PC-3 (cell line): ENCODE data around the gene ACOT13. TPM values are rescaled to one million over a fixed set of nuclear protein-coding genes. Genes with fewer than 3 reads are reported as not detected.
"Not testable (repeated sequence)": the region's sequence is repeated elsewhere in the genome, so short reads cannot be mapped to it uniquely, and the experiment has no call there.

ENCODE experiments used
- ATAC-seq: fragments of 200-7000 bp; cut with Tn5 transposase; 2 replicates; pipeline ENCODE4 v1.9.1; 2020; ENCODE audit warnings: mild to moderate bottlenecking, moderate library complexity
- BruUV-seq: library from RNA; stranded (reverse); fragments of 400-500 nt; replicated peaks from 2 replicates; lab custom pipeline; 2021; lab: Mats Ljungman, UMichigan
- CTCF ChIA-PET: fragments of 300-600 bp; sonication (Branson Sonifier 250); formaldehyde crosslinking; loops from one replicate; lab custom pipeline; 2022; ENCODE audit warnings: antibody characterized with exemption; lab: Charles Lee
- POLR2A ChIA-PET: fragments of 300-600 bp; sonication (Branson Sonifier 250); formaldehyde crosslinking; loops from one replicate; lab custom pipeline; 2022; ENCODE audit warnings: antibody characterized with exemption; ENCODE audit not compliant: unreplicated experiment; lab: Charles Lee
- DNase-seq: peaks from one replicate; pipeline ENCODE4 v3.0.0-alpha.2; 2015
- H2AFZ ChIP-seq: fragments of 300-600 bp; sonication (generic); 2 replicates; pipeline ENCODE4 v1.6.0; 2016; ENCODE audit warnings: antibody characterized with exemption, low read length
- H3F3A ChIP-seq: fragments of 300-600 bp; sonication (generic); one replicate; pipeline ENCODE4 v1.6.0; 2017; ENCODE audit warnings: antibody characterized with exemption, low read length, control low read depth, mild to moderate bottlenecking; ENCODE audit not compliant: unreplicated experiment
- H3K27ac ChIP-seq: fragments of 300-600 bp; sonication (generic); 2 replicates; pipeline ENCODE4 v1.5.1; 2016; ENCODE audit warnings: mild to moderate bottlenecking, low read length
- H3K27me3 ChIP-seq: fragments of 300-600 bp; sonication (generic); 2 replicates; pipeline ENCODE4 v1.6.1; 2016; ENCODE audit warnings: low read length, mixed read lengths
- H3K36me3 ChIP-seq: fragments of 300-600 bp; sonication (generic); 2 replicates; pipeline ENCODE4 v1.6.1; 2016; ENCODE audit warnings: low read depth, mixed run types, low read length, mixed read lengths
- H3K4me1 ChIP-seq: fragments of 300-600 bp; sonication (generic); 2 replicates; pipeline ENCODE4 v1.5.1; 2016; ENCODE audit warnings: low read length; ENCODE audit not compliant: insufficient read depth
- H3K4me2 ChIP-seq: fragments of 300-600 bp; sonication (generic); 2 replicates; pipeline ENCODE4 v1.6.0; 2016; ENCODE audit warnings: low read length
- H3K4me3 ChIP-seq: fragments of 300-600 bp; sonication (generic); 2 replicates; pipeline ENCODE4 v1.5.1; 2016; ENCODE audit warnings: mild to moderate bottlenecking, low read length, mixed read lengths
- H3K79me2 ChIP-seq: fragments of 300-600 bp; sonication (generic); 2 replicates; pipeline ENCODE4 v1.6.1; 2017; ENCODE audit warnings: low read length, mixed read lengths
- H3K9ac ChIP-seq: fragments of 300-600 bp; sonication (generic); 2 replicates; pipeline ENCODE4 v1.6.0; 2016; ENCODE audit warnings: mild to moderate bottlenecking, low read length
- H3K9me2 ChIP-seq: fragments of 300-600 bp; sonication (generic); replicated peaks from 2 replicates; pipeline ENCODE4 v1.6.1; 2016; ENCODE audit warnings: mixed run types, low read length, mixed read lengths
- H3K9me3 ChIP-seq: fragments of 300-600 bp; sonication (generic); 2 replicates; pipeline ENCODE4 v1.6.1; 2016; ENCODE audit warnings: low read length, mixed read lengths
- H4K20me1 ChIP-seq: fragments of 300-600 bp; sonication (generic); 2 replicates; pipeline ENCODE4 v1.6.1; 2016; ENCODE audit warnings: low read length, mixed read lengths
- EZH2 ChIP-seq: fragments of 300-600 bp; sonication (generic); IDR thresholded peaks from one replicate; pipeline ENCODE4 v1.6.1; 2017; ENCODE audit warnings: antibody characterized with exemption, mild to moderate bottlenecking, low read length; ENCODE audit not compliant: unreplicated experiment
- EZH2phosphoT487 ChIP-seq: fragments of 300-600 bp; sonication (generic); IDR thresholded peaks from 2 replicates; pipeline ENCODE4 v1.6.1; 2018; ENCODE audit warnings: mild to moderate bottlenecking, antibody characterized with exemption, low read length, borderline replicate concordance
- intact Hi-C: fragments of 100-400 bp; cut with micrococcal nuclease; formaldehyde crosslinking; loops from 2 replicates; pipeline ENCODE4 v1.9.0; 2023
- total RNA-seq: library from RNA; depleted of rRNA; stranded (reverse); fragments of >200 nt; gene quantifications from 2 replicates; pipeline ENCODE4 v1.2.3, GENCODE V29; 2014
- TF ChIP-seq, protein P1 (sequence below): fragments of 300-600 bp; sonication (generic); conservative IDR thresholded peaks from 2 replicates; pipeline ENCODE4 v1.5.1; 2017; ENCODE audit warnings: antibody characterized with exemption, low read depth, mild to moderate bottlenecking, low read length

Gene ACOT13
- total RNA-seq, 1 experiment from 2014 or later = 13.5 TPM

- BruUV-seq = no TSS peak
- Histone ChIP-seq H3K9me3 (no peaks in the 10 kb centered on the region), H3K4me2 (no peak overlapping the region), H3K27ac (no peak overlapping the region), H3K4me3 (no peak overlapping the region), H3K27me3 (no peaks in the 10 kb centered on the region), H3F3A (no peaks in the 10 kb centered on the region), H3K9ac (no peak overlapping the region), H3K79me2 (no peaks in the 10 kb centered on the region), H4K20me1 (no peaks in the 10 kb centered on the region), H2AFZ (no peak overlapping the region), H3K36me3 (no peaks in the 10 kb centered on the region), H3K4me1 (no peaks in the 10 kb centered on the region), H3K9me2 (no peaks in the 10 kb centered on the region)
- CTCF ChIA-PET = no interaction called here
- ATAC-seq = no peak
- DNase-seq = no peak
- intact Hi-C loops = loop anchor here (2.0 kb wide), 1 partner anchor 73 kb away; no protein-coding TSS in a partner anchor
- TF ChIP-seq EZH2 (no peak), EZH2phosphoT487 (no peak)
- TF ChIP-seq, protein P1, sequence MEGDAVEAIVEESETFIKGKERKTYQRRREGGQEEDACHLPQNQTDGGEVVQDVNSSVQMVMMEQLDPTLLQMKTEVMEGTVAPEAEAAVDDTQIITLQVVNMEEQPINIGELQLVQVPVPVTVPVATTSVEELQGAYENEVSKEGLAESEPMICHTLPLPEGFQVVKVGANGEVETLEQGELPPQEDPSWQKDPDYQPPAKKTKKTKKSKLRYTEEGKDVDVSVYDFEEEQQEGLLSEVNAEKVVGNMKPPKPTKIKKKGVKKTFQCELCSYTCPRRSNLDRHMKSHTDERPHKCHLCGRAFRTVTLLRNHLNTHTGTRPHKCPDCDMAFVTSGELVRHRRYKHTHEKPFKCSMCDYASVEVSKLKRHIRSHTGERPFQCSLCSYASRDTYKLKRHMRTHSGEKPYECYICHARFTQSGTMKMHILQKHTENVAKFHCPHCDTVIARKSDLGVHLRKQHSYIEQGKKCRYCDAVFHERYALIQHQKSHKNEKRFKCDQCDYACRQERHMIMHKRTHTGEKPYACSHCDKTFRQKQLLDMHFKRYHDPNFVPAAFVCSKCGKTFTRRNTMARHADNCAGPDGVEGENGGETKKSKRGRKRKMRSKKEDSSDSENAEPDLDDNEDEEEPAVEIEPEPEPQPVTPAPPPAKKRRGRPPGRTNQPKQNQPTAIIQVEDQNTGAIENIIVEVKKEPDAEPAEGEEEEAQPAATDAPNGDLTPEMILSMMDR = no peak
- POLR2A ChIA-PET = no interaction called here
Observed at GRCh38 chr6:24694198-24694597, 27.3 kb downstream of the ACOT13 start.

GRCh38 chr6:24695635-24696034 is 28.8 kb downstream of the ACOT13 start:
- TF ChIP-seq, protein P1 = peak; percentile 63
- BruUV-seq, H3K79me2 ChIP-seq, CTCF ChIA-PET, H3K27ac ChIP-seq, H3K27me3 ChIP-seq, H4K20me1 ChIP-seq, H3K4me1 ChIP-seq, H2AFZ ChIP-seq, H3F3A ChIP-seq, H3K9me2 ChIP-seq, H3K4me3 ChIP-seq, H3K36me3 ChIP-seq, H3K4me2 ChIP-seq, H3K9me3 ChIP-seq, POLR2A ChIA-PET, H3K9ac ChIP-seq: not testable (repeated sequence)
- intact Hi-C loops = loop anchor here (1.0 to 5.0 kb wide), 5 partner anchors 71 to 413 kb away; no protein-coding TSS in a partner anchor
- peak; percentile 94 for ATAC-seq
- peak; percentile 72 for DNase-seq

- POLR2A ChIA-PET = no interaction called here
- Histone ChIP-seq H3K9ac (no peak overlapping the region), H3K4me2 (no peak overlapping the region), H3K9me2 (no peaks in the 10 kb centered on the region), H4K20me1 (no peaks in the 10 kb centered on the region), H3K27me3 (no peaks in the 10 kb centered on the region), H3K9me3 (no peaks in the 10 kb centered on the region), H3F3A (no peaks in the 10 kb centered on the region), H3K27ac (no peak overlapping the region), H2AFZ (no peak overlapping the region), H3K4me1 (no peaks in the 10 kb centered on the region), H3K4me3 (no peak overlapping the region), H3K36me3 (no peaks in the 10 kb centered on the region), H3K79me2 (no peaks in the 10 kb centered on the region)
- TF ChIP-seq EZH2 (no peak), EZH2phosphoT487 (no peak)
- TF ChIP-seq, protein P1 = no peak
- BruUV-seq = no TSS peak
- intact Hi-C loops = loop anchor here (5.0 kb wide), 2 partner anchors 269 to 414 kb away; no protein-coding TSS in a partner anchor
- CTCF ChIA-PET = no interaction called here
- no peak for ATAC-seq
- no peak for DNase-seq
Observed at GRCh38 chr6:24696097-24696496, 29.2 kb downstream of the ACOT13 start.
